Measurements from ENCODE around the gene TENM4.

TENM4 gene

GRCh38 chr11:79201677-79202347 lies 239.0 kb downstream of the TENM4 start:
- in situ Hi-C loops (cut with MboI; ENCODE audit: low pct_unique_long_range_greater_than_20kb, low sequenced_read_pairs, unreplicated experiment): no loop called here
- TF ChIP-seq, protein P1, sequence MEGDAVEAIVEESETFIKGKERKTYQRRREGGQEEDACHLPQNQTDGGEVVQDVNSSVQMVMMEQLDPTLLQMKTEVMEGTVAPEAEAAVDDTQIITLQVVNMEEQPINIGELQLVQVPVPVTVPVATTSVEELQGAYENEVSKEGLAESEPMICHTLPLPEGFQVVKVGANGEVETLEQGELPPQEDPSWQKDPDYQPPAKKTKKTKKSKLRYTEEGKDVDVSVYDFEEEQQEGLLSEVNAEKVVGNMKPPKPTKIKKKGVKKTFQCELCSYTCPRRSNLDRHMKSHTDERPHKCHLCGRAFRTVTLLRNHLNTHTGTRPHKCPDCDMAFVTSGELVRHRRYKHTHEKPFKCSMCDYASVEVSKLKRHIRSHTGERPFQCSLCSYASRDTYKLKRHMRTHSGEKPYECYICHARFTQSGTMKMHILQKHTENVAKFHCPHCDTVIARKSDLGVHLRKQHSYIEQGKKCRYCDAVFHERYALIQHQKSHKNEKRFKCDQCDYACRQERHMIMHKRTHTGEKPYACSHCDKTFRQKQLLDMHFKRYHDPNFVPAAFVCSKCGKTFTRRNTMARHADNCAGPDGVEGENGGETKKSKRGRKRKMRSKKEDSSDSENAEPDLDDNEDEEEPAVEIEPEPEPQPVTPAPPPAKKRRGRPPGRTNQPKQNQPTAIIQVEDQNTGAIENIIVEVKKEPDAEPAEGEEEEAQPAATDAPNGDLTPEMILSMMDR (IDR thresholded peaks at IDR 0.05; ENCODE audit: extremely low read depth, insufficient read depth, missing control alignments): no peak

DNA sequence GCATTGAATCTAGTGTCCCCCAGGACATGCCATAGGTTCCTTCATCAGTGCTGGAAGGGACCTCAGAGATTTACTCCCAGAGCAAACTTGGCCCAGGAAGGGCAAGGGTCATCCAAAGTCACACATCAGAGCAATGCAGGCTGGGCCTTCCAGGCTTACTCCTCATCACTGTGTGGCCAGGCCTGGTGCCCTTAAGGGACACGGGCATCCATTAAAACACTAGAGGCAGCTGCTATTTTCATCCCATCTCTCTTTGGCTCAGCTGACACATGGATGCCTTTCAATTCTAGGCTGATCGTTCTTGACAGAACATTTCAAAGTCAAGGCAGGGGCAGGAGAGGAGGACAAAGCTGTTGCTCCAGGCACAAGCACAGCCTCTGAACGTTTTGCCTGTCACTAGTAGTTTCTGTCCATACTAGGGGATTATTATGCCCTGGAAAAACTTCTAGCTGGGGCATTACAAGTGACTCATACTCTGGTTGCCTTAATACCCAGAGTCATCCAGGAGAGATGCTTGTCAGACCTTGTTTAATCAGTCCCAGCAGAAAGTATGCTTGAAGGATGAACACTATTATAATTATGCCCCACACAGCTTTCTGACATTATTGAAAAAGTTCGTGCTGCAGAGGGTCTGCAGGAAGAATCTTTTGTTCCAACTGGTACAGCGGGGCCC lies 240.3 kb downstream of the TENM4 start:
- in situ Hi-C loops (cut with MboI; ENCODE audit: low pct_unique_long_range_greater_than_20kb, low sequenced_read_pairs, unreplicated experiment): no loop called here
- TF ChIP-seq, protein P1 (IDR thresholded peaks at IDR 0.05; ENCODE audit: extremely low read depth, insufficient read depth, missing control alignments): no peak
- no peak for DNase-seq (ENCODE audit: low spot score)

More at GRCh38 chr11:79201677-79202347, 239.0 kb downstream of the TENM4 start:
- DNase-seq (ENCODE audit: low spot score): peak; percentile 16

DNA sequence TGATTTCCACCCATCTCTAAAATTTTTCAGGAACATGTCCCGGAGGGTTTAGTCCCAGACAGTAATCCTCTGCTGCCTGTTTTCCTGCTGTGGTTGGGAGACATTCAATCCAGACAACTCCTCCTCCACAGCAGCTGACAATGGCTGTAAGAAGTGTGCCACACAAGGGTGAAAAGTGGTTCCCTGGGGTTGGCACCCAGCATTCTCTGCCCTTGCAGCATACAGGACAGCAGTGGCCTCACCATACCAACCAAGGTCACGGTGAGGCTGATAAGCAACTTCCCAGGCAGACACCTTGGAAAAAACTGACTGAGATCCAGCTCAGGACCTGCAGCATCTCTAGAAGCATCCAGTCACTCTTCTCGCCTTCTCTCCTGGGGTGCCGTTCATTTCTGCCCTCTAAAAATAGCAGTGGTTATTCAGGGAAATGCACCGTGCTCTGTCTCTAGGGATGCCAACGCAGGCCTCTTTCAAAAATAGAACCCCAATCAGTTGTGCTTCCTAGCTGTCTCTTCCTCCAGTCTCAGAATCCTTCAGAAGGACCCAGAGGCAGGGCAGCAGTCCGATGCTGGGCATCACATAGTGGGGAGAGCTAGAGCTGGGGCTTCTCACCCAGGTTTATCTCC lies 241.0 kb downstream of the TENM4 start:
- DNase-seq (ENCODE audit: low spot score): no peak
- in situ Hi-C loops (cut with MboI; ENCODE audit: low pct_unique_long_range_greater_than_20kb, low sequenced_read_pairs, unreplicated experiment): no loop called here
- TF ChIP-seq, protein P1 (IDR thresholded peaks at IDR 0.05; ENCODE audit: extremely low read depth, insufficient read depth, missing control alignments): no peak

DNA sequence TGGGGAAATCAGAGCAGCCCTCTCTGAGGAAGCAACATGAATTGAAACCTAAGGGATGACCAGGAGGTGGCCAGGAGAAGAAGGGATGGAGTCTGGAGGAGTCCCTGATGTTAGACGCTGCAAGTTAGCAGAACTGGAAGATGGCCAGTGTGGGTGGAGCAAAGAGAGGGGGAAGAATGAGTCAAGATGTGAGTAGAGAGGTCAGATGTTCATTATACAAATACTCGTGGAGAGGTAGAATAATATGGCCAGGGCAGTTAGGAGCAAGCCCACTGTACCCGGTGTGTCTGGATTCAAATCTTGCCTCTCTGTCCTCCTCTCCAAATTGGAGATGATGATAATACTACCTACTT lies 242.0 kb downstream of the TENM4 start:
- in situ Hi-C loops (cut with MboI; ENCODE audit: low pct_unique_long_range_greater_than_20kb, low sequenced_read_pairs, unreplicated experiment): no loop called here
- DNase-seq (ENCODE audit: low spot score): no peak
- TF ChIP-seq, protein P1 (IDR thresholded peaks at IDR 0.05; ENCODE audit: extremely low read depth, insufficient read depth, missing control alignments): no peak

GRCh38 chr11:79198203-79198897 lies 242.5 kb downstream of the TENM4 start:
- TF ChIP-seq, protein P1 (IDR thresholded peaks at IDR 0.05; ENCODE audit: extremely low read depth, insufficient read depth, missing control alignments): no peak
- in situ Hi-C loops (cut with MboI; ENCODE audit: low pct_unique_long_range_greater_than_20kb, low sequenced_read_pairs, unreplicated experiment): no loop called here
- DNase-seq (ENCODE audit: low spot score): no peak

- TF ChIP-seq, protein P1 (IDR thresholded peaks at IDR 0.05; ENCODE audit: extremely low read depth, insufficient read depth, missing control alignments): no peak
- DNase-seq (ENCODE audit: low spot score): no peak
- in situ Hi-C loops (cut with MboI; ENCODE audit: low pct_unique_long_range_greater_than_20kb, low sequenced_read_pairs, unreplicated experiment): no loop called here
These were observed 243.9 kb downstream of the TENM4 start for GRCh38 chr11:79196950-79197349.
